ENCODE measurements around the gene HOXD9.

GRCh38 chr2:176128982-176129796, 6.7 kb downstream of the HOXD9 start, which contains the start of gene HOXD8:
- TF ChIP-seq POLR2A (IDR thresholded peaks at IDR 0.05; ENCODE audit: low read depth, low read length) (no peak), POLR2AphosphoS5 (IDR thresholded peaks at IDR 0.05; ENCODE audit: low read depth, low read length) (no peak), PAX5 (IDR thresholded peaks at IDR 0.05; ENCODE audit: insufficient read depth, low read length, severe bottlenecking) (no peak), TAF1 (IDR thresholded peaks at IDR 0.05; ENCODE audit: low read depth, low read length) (no peak)
